Subcutaneous abdominal adipose tissue (tissue), 5 donors: Measurements from ENCODE around the gene ADAMTS17.

Experiments used
- H3K27ac ChIP-seq: one replicate; pipeline ENCODE4 v1.7.0; 2013; ENCODE audit warnings: low read depth, mild to moderate bottlenecking, inconsistent platforms, low read length, moderate library complexity
- H3K27me3 ChIP-seq, 5 donors: one replicate each; pipeline ENCODE4 v1.7.0; 2013; ENCODE audit warnings: low read length in 5 of 5, inconsistent platforms in 1 of 5; ENCODE audit not compliant: control insufficient read depth in 5 of 5, insufficient read depth in 4 of 5
- H3K36me3 ChIP-seq, 5 donors: one replicate each; pipeline ENCODE4 v1.7.0; 2013; ENCODE audit warnings: low read length in 5 of 5; ENCODE audit not compliant: control insufficient read depth in 5 of 5, insufficient read depth in 5 of 5
- H3K4me1 ChIP-seq, 5 donors: one replicate each; pipeline ENCODE4 v1.7.0; 2013; ENCODE audit warnings: low read length in 5 of 5, mild to moderate bottlenecking in 3 of 5, moderate library complexity in 1 of 5; ENCODE audit not compliant: control insufficient read depth in 5 of 5, insufficient read depth in 5 of 5
- H3K4me3 ChIP-seq, 5 donors: one replicate each; pipeline ENCODE4 v1.7.0; 2013; ENCODE audit warnings: low read length in 5 of 5, low read depth in 1 of 5
- H3K9ac ChIP-seq, 5 donors: one replicate each; pipeline ENCODE4 v1.7.0; 2013; ENCODE audit warnings: low read length in 5 of 5, mild to moderate bottlenecking in 4 of 5, moderate library complexity in 3 of 5
- H3K9me3 ChIP-seq, 5 donors: one replicate each; pipeline ENCODE4 v1.7.0; 2013; ENCODE audit warnings: low read length in 5 of 5; ENCODE audit not compliant: control insufficient read depth in 5 of 5
- donor health status: healthy.
- donor health status: healthy.
- donor health status: healthy.
- donor health status: healthy.
- donor health status: healthy.

Gene ADAMTS17

GRCh38 chr15:100278596-100279380, 63.0 kb downstream of the ADAMTS17 start:
- H3K9me3 ChIP-seq, result peaks cover 0 to 4% (median 0%) of the 10 kb centered on the region in 5 donors
- H3K4me3 ChIP-seq, result no peak overlapping the region
- H3K27me3 ChIP-seq, result peaks cover 0 to 3% (median 0%) of the 10 kb centered on the region in 5 donors
- peaks cover 0 to under 1% (median 0%) of the 10 kb centered on the region in 5 donors for H3K4me1 ChIP-seq
- no peaks in the 10 kb centered on the region for H3K36me3 ChIP-seq
- H3K27ac ChIP-seq, result no peak overlapping the region
- H3K9ac ChIP-seq, result no peak overlapping the region

- Histone ChIP-seq H3K36me3 (no peaks in the 10 kb centered on the region), H3K4me1 (no peaks in the 10 kb centered on the region), H3K9ac (no peak overlapping the region), H3K27ac (no peak overlapping the region), H3K9me3 (peaks cover 0 to 16% (median 5%) of the 10 kb centered on the region in 5 donors), H3K27me3 (peaks cover 0 to 3% (median 0%) of the 10 kb centered on the region in 5 donors), H3K4me3 (no peak overlapping the region)
Observed at GRCh38 chr15:100277087-100277855, 64.5 kb downstream of the ADAMTS17 start.

- Histone ChIP-seq H3K9ac (no peak overlapping the region), H3K27ac (no peak overlapping the region), H3K9me3 (peaks cover 0 to 17% (median 6%) of the 10 kb centered on the region in 5 donors), H3K4me3 (no peak overlapping the region), H3K36me3 (no peaks in the 10 kb centered on the region), H3K4me1 (no peaks in the 10 kb centered on the region), H3K27me3 (peaks cover 0 to 3% (median 0%) of the 10 kb centered on the region in 5 donors)
Observed at GRCh38 chr15:100276506-100276905, 65.3 kb downstream of the ADAMTS17 start.

GRCh38 chr15:100275641-100276040, 66.1 kb downstream of the ADAMTS17 start:
- no peak overlapping the region for H3K9ac ChIP-seq
- H3K9me3 ChIP-seq, result peaks cover 0 to 17% (median 6%) of the 10 kb centered on the region in 5 donors
- no peak overlapping the region for H3K27ac ChIP-seq
- no peaks in the 10 kb centered on the region for H3K4me1 ChIP-seq
- peaks cover 0 to 3% (median 0%) of the 10 kb centered on the region in 5 donors for H3K27me3 ChIP-seq
- H3K36me3 ChIP-seq, result no peaks in the 10 kb centered on the region
- H3K4me3 ChIP-seq, result no peak overlapping the region

- H3K9ac ChIP-seq, result no peak overlapping the region
- H3K4me1 ChIP-seq, result no peaks in the 10 kb centered on the region
- no peak overlapping the region for H3K27ac ChIP-seq
- no peak overlapping the region for H3K4me3 ChIP-seq
- no peaks in the 10 kb centered on the region for H3K27me3 ChIP-seq
- no peaks in the 10 kb centered on the region for H3K36me3 ChIP-seq
- H3K9me3 ChIP-seq, result peaks cover 0 to 17% (median 6%) of the 10 kb centered on the region in 5 donors
Observed at GRCh38 chr15:100269831-100270230, 71.9 kb downstream of the ADAMTS17 start.

GRCh38 chr15:100266166-100266565, 75.6 kb downstream of the ADAMTS17 start:
- H3K4me1 ChIP-seq, result no peaks in the 10 kb centered on the region
- H3K9ac ChIP-seq, result no peak overlapping the region
- H3K36me3 ChIP-seq, result peaks cover 0 to under 1% (median 0%) of the 10 kb centered on the region in 5 donors
- H3K27ac ChIP-seq, result no peak overlapping the region
- H3K4me3 ChIP-seq, result no peak overlapping the region
- H3K27me3 ChIP-seq, result no peaks in the 10 kb centered on the region
- H3K9me3 ChIP-seq, result no peaks in the 10 kb centered on the region

- H3K36me3 ChIP-seq, result peaks cover 0 to 3% (median 0%) of the 10 kb centered on the region in 5 donors
- H3K4me1 ChIP-seq, result no peaks in the 10 kb centered on the region
- no peak overlapping the region for H3K4me3 ChIP-seq
- H3K9me3 ChIP-seq, result no peaks in the 10 kb centered on the region
- H3K27ac ChIP-seq, result no peak overlapping the region
- no peaks in the 10 kb centered on the region for H3K27me3 ChIP-seq
- no peak overlapping the region for H3K9ac ChIP-seq
Observed at GRCh38 chr15:100265641-100266035, 76.1 kb downstream of the ADAMTS17 start.

- no peaks in the 10 kb centered on the region for H3K27me3 ChIP-seq
- no peak overlapping the region for H3K27ac ChIP-seq
- no peak overlapping the region for H3K4me3 ChIP-seq
- H3K4me1 ChIP-seq, result no peaks in the 10 kb centered on the region
- no peak overlapping the region for H3K9ac ChIP-seq
- H3K36me3 ChIP-seq, result peaks cover 0 to 3% (median 0%) of the 10 kb centered on the region in 5 donors
- H3K9me3 ChIP-seq, result no peaks in the 10 kb centered on the region
Observed at GRCh38 chr15:100264994-100265640, 76.7 kb downstream of the ADAMTS17 start.

- no peaks in the 10 kb centered on the region for H3K9me3 ChIP-seq
- H3K27ac ChIP-seq, result no peak overlapping the region
- peaks cover 0 to 3% (median 0%) of the 10 kb centered on the region in 5 donors for H3K36me3 ChIP-seq
Observed at GRCh38 chr15:100263721-100264455, 77.9 kb downstream of the ADAMTS17 start.

More at GRCh38 chr15:100263721-100264455, 77.9 kb downstream of the ADAMTS17 start:
- no peak overlapping the region for H3K4me3 ChIP-seq
- H3K4me1 ChIP-seq, result no peaks in the 10 kb centered on the region
- H3K9ac ChIP-seq, result no peak overlapping the region
- no peaks in the 10 kb centered on the region for H3K27me3 ChIP-seq
